AG04450 (cell line): ENCODE data around the gene ABCC3. TPM values are rescaled to one million over a fixed set of nuclear protein-coding genes. Genes with fewer than 3 reads are reported as not detected.
A peak's percentile ranks its signal among the peaks of the same experiment; 100 is the strongest.

Source experiments
- CTCF ChIA-PET: fragments of 300-600, 350-600 bp; formaldehyde crosslinking; extraction: SDS; loops from one replicate; lab custom pipeline; 2022; ENCODE audit warnings: antibody characterized with exemption, inconsistent platforms; lab: Charles Lee
- POLR2A ChIA-PET: fragments of 350-600 bp; formaldehyde crosslinking; extraction: SDS; loops from one replicate; lab custom pipeline; 2021; ENCODE audit warnings: antibody characterized with exemption, inconsistent platforms; lab: Yijun Ruan, JAX
- DNase-seq: peaks from one replicate; pipeline ENCODE4 v3.0.0-alpha.2; 2011; ENCODE audit warnings: low read depth, low spot score
- H3K27ac ChIP-seq: one replicate; pipeline ENCODE4 v1.5.1; 2012; ENCODE audit warnings: low read depth, low read length, control low read depth
- H3K27me3 ChIP-seq: one replicate; pipeline ENCODE4 v1.6.0; 2012; ENCODE audit warnings: low read length; ENCODE audit not compliant: control insufficient read depth, insufficient read depth
- H3K4me3 ChIP-seq: 2 replicates; pipeline ENCODE4 v1.5.1; 2011; ENCODE audit warnings: mild to moderate bottlenecking, low read depth, low read length, control low read depth
- H3K9me3 ChIP-seq: 2 replicates; pipeline ENCODE4 v1.5.1; 2012; ENCODE audit warnings: low read length; ENCODE audit not compliant: control insufficient read depth, insufficient read depth
- polyA plus RNA-seq: library from polyadenylated mRNA; depleted of rRNA; stranded (reverse); fragments of >200 nt; gene quantifications from 2 replicates; pipeline ENCODE4 v1.2.3, GENCODE V29; 2011
- TF ChIP-seq, protein P1 (sequence below): IDR thresholded peaks from 2 replicates; pipeline ENCODE4 v1.5.1; 2011; ENCODE audit warnings: low read depth, low read length, control low read depth, inconsistent platforms

The ABCC3 gene
- polyA plus RNA-seq, 1 experiment: 21.7 TPM

- CTCF ChIA-PET: interaction anchor here (0.6 to 2.2 kb wide), 4 partner anchors 10 to 34 kb away, joined by 3 to 10 read pairs (median 6); no protein-coding TSS in a partner anchor
- H3K9me3 ChIP-seq: no peaks in the 10 kb centered on the region
- no peak overlapping the region for H3K4me3 ChIP-seq
- DNase-seq: no peak
- H3K27ac ChIP-seq: peak overlapping the region; percentile 90
- no peaks in the 10 kb centered on the region for H3K27me3 ChIP-seq
- TF ChIP-seq, protein P1, sequence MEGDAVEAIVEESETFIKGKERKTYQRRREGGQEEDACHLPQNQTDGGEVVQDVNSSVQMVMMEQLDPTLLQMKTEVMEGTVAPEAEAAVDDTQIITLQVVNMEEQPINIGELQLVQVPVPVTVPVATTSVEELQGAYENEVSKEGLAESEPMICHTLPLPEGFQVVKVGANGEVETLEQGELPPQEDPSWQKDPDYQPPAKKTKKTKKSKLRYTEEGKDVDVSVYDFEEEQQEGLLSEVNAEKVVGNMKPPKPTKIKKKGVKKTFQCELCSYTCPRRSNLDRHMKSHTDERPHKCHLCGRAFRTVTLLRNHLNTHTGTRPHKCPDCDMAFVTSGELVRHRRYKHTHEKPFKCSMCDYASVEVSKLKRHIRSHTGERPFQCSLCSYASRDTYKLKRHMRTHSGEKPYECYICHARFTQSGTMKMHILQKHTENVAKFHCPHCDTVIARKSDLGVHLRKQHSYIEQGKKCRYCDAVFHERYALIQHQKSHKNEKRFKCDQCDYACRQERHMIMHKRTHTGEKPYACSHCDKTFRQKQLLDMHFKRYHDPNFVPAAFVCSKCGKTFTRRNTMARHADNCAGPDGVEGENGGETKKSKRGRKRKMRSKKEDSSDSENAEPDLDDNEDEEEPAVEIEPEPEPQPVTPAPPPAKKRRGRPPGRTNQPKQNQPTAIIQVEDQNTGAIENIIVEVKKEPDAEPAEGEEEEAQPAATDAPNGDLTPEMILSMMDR: no peak
- POLR2A ChIA-PET: interaction anchor here (1.0 to 3.8 kb wide), 3 partner anchors 20 to 24 kb away, joined by 3 to 29 read pairs (median 5); no protein-coding TSS in a partner anchor
Measured at GRCh38 chr17:50661348-50661747, 26.7 kb downstream of the ABCC3 start.

DNA sequence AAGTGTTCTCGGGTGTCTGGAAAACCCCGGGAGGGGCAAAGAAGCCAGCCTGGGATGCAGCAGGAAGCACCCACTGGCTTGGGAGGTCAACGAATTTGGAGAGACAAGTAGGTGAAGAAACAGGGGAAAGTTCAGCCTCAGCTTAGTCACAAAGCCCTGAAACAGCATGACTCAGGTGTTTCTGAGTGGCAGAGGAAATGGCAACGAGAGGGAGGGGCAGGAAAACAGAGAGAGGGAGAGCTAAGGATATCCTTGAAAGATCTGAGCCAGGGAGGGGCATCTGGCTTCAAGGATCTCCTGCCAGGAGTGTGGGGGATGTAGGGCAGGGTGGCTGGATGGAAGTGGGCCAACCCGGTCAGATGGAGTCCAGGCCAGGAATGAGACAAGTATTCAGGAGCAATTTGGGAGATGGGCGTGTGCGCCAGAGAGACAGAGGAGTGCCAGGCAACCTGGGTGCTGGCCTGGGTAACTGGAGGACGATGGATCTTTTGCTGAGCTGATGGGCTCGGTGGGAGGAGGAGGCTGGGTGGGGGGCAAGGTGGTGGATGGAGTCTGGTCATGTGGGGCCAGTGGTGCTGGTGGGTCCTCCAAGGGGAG, 27.2 kb downstream of the ABCC3 start:
- TF ChIP-seq, protein P1: no peak
- no peaks in the 10 kb centered on the region for H3K27me3 ChIP-seq
- H3K9me3 ChIP-seq: no peaks in the 10 kb centered on the region
- ChIA-PET POLR2A (interaction anchor here (0.6 to 3.8 kb wide), 3 partner anchors 13 to 23 kb away, joined by 3 to 29 read pairs (median 4); no protein-coding TSS in a partner anchor), CTCF (interaction anchor here (1.1 to 2.2 kb wide), 3 partner anchors 10 to 953 kb away, joined by 6 to 9 read pairs (median 7); no protein-coding TSS in a partner anchor)
- peak; percentile 64 for DNase-seq
- no peak overlapping the region for H3K4me3 ChIP-seq
- H3K27ac ChIP-seq: peak overlapping the region; percentile 90

DNA sequence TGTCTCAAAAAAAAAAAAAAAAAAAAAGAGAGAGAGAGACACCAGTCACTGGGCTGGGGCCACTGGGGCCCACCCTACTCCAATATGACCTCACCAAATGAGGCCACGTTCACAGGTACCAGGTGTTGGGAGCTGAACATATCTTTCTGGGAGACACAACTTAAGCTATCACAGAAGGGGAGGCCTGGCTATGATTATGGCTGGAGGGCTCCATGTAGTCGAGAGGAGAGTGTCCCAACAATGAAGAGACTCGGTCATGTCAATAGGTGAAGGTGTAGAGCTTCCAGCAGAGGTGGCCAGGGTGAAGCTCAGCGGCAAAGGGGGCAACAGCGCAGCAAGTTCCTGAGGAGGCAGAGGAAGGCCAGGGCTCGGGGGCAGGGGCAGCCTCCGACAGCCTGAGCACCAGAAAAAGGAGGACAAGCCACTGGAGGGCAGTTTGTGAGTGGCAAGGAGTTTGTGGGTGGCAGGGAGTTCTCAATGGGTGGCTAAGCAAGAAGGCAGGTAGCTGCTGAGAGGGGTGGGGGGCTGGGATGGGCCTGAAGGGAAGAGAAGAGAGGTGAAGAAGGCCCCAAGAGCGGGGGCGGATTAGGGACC, 28.0 kb downstream of the ABCC3 start:
- Histone ChIP-seq H3K9me3 (no peaks in the 10 kb centered on the region), H3K27me3 (no peaks in the 10 kb centered on the region), H3K27ac (no peak overlapping the region), H3K4me3 (no peak overlapping the region)
- TF ChIP-seq, protein P1: no peak
- ChIA-PET CTCF (interaction anchor here (0.5 to 1.1 kb wide), 3 partner anchors 8 to 954 kb away, joined by 4 to 9 read pairs (median 4); no protein-coding TSS in a partner anchor), POLR2A (interaction anchor here (0.6 to 3.8 kb wide), 4 partner anchors 14 to 28 kb away, joined by 3 to 29 read pairs (median 6); no protein-coding TSS in a partner anchor)
- DNase-seq: no peak

DNA sequence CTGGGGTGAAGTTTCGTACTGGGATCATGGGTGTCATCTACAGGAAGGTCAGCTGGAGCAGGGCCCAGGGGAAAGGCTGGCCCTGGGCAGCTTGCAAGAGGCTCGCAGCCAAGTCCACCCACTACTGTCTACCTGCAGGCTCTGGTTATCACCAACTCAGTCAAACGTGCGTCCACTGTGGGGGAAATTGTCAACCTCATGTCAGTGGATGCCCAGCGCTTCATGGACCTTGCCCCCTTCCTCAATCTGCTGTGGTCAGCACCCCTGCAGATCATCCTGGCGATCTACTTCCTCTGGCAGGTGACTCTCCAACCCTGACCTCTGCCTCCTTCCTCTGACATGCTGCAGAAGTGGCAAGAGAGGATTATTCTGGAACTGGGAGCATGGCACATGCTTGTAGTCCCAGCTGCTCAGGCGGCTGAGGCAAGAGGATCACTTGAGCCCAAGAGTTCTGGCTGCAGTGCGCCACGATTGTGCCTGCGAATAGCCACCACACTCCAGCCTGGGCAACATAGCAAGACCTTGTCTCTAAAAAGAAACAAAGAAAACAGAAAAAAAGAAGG, 29.2 kb downstream of the ABCC3 start:
- H3K27ac ChIP-seq: no peak overlapping the region
- TF ChIP-seq, protein P1: no peak
- no peaks in the 10 kb centered on the region for H3K9me3 ChIP-seq
- ChIA-PET POLR2A (no interaction called here), CTCF (no interaction called here)
- DNase-seq: no peak
- no peaks in the 10 kb centered on the region for H3K27me3 ChIP-seq
- no peak overlapping the region for H3K4me3 ChIP-seq
